Kidney glomerular epithelial cell (primary cell): ENCODE data around the gene PDGFC.

Source experiments
- DNase-seq: peaks from one replicate; lab custom pipeline; 2025; lab: John Stamatoyannopoulos, UW

PDGFC gene

DNA sequence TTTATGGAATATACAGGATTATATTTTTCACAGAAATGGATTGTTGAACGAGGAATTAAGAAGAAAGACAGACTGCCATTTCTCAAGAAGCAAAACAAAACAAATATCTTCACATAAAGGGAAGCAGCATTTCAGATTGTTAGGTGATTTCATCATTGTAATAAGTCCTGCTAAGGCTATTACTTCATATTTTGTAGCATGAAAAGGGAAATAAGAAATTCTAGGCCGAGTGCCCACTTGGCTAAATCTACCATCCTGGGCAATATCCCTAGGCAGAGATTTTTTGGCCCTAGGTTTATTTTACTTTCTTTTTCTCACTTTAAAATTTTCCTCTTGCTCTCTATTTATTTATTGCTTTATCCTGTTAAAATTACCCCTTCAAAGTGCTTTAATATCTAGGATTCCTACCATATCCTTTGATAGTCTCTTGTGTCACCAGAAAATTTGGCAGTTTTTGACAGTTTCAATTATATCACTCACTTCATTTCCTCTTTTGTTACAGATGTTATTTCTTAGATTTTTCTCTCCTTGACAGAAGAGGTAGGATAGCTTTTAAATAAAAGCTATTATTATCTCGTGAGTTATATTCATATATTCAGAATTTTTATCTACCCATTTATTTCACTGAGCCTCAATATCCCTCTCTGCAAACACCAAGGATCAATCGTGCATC lies 142.3 kb downstream of the PDGFC start:
- DNase-seq, result no peak

- DNase-seq, result no peak
Observed at GRCh38 chr4:156827519-156827918, 144.1 kb downstream of the PDGFC start.

DNA sequence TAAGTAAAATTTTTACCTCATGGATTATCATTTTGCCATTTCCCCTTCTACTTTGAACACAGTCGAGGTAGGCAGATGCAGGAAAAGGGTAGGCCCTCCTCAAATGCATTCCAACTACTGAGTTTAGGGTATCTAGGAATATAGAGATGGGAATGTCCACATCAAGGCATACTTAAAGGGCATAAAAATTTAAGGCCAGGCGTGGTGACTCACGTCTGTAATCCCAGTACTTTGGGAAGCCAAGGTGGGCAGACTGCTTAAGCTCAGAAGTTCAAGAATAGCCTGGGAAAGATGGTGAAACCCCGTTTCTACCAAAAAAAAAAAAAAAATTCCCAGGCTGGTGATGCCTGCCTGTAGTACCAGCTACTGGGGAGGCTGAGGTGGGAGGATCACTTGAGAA lies 146.5 kb downstream of the PDGFC start:
- DNase-seq, result no peak

DNA sequence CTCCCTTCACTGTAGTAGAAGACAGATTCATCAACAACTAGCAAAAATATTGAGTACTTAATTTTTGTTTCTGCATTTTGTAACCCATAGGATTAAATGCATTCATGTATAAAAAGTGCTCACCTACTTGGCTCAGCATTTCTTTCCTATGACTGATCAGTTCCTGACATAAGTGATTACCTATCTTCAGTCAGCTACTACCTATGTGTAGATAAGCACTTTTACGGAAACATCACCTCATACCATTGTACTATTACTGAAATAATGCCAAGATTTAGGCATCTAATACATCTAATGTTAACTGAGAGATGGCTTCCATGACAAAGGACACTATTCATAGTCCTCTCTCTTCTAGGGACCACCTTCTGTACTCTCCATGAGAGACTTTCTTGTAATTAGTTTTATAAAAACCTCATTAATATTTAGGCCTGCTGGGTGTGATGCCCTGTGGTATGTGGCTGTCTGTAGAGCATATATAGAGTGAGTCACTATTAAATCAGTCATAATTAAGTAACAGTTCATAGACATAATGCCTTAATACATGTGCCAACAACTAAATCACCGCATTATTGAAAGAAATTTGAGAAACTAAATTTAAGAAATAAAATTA lies 147.0 kb downstream of the PDGFC start:
- DNase-seq, result no peak

- no peak for DNase-seq
Observed at GRCh38 chr4:156820931-156821330, 150.7 kb downstream of the PDGFC start.

- no peak for DNase-seq
Observed at GRCh38 chr4:156816360-156816755, 155.2 kb downstream of the PDGFC start.

GRCh38 chr4:156815717-156816359 lies 155.8 kb downstream of the PDGFC start:
- DNase-seq, result no peak

DNA sequence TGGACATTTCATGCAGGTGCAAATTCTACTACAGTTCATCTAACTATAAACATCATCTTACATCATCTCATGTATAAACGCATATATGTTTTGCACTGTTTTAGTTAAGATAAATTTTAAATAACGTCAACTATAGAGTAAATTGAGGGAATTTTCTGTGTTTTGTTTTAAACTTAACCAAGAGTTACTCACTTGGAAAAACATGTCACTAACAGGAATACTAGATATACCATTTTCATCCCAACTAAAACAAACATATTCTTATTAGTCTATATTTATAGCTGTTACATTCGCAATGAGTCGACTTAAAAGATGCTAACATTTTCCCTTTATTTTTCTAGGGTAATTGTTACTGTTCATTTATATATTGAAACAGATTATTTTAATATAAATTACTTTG lies 159.6 kb downstream of the PDGFC start:
- no peak for DNase-seq

DNA sequence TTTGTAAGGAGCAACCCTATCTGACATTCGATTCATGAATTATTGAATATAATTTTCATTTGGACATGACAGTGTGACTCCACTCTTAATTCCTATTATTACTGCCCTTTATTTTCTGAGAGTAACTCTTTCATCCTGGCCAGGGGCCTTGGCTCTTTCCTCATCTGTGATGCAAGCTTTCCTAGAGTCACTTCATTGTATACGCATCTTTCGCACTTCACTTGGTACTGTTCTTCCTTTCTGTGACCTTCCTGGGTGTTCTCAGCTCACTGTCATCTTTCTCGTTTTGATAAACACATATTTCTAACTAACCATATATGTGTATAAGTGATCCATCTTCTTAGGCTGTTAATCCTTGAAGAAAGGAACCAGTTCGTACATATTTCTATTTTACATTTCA lies 160.3 kb downstream of the PDGFC start:
- DNase-seq, result no peak

- DNase-seq, result no peak
Observed at GRCh38 chr4:156805696-156806095, 165.9 kb downstream of the PDGFC start.

GRCh38 chr4:156803056-156803455 lies 168.5 kb downstream of the PDGFC start:
- no peak for DNase-seq

DNA sequence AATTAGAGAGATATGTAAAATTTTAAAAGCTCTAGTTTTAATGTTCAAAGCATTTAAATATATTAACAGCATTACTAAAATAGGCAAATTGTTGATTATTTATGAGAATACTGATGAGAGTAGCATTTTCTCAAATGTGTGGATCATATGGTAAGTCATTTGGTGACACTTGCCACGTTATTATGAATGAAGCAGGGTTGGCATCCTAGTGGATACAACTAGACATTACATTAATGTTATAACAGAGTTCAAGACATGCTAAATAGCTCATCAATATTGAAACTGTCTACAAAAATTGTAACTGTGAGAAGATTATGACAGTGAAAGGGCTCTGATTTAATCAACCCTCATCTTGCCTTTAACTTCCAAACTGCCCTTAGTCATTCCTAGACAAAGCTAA lies 171.1 kb downstream of the PDGFC start:
- no peak for DNase-seq

DNA sequence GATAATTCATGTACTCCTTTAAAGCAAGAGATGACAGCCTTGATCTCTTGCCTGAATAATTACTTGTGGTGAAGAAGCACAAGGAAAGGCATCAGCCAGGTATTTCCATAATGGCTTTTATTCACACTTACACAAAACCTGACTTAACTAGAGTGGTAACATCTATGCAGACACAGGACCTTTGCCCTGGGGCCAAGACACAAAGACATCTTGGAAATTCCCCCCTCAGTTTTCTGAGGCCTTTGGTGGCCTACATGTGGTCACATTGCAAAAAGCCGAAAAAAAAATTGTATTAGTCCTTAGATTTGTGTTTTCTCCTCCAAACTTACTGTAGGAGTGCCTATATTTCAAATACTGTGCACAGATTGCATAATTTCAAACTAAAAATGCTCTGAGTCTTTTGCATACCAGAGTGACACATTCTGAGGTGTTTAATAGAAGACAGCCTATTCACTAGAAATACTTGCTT lies 172.4 kb downstream of the PDGFC start:
- DNase-seq, result no peak

DNA sequence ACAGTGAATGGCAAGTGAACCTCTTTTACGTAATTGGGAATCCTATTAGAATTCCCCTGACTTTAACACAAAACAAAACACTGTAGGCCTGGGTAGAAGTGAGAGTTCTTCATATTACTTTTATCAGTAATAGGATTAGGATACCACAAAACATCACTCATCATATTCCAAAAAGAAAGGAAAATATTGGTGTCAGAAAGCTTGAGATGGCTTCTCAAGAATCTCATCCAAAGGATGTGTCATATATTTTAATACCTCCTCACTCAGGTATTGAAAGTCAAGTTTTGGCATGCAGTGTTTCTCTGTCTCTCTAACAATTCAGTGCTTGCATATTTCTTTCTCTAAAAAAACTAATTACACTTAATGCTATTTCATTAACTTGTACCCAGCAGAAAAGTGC lies 173.2 kb downstream of the PDGFC start:
- DNase-seq, result no peak

DNA sequence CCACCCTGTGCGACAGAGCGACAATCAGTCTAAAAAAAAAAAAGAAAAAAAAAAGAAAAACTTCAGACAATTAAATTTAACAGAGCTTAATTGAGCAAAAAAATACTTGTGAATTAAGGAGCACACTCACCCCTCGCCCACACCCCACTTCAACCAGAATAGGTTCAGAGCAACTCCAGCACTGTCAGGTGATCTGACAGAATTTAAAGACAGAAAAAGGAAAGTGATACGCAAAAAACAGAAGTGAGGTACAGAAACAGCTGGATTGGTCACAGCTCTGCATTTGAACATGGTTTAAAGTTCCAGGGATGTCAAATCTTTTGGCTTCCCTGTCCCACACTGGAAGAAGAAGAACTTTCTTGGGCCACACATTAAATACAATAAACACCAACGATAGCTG lies 174.4 kb downstream of the PDGFC start:
- no peak for DNase-seq

DNA sequence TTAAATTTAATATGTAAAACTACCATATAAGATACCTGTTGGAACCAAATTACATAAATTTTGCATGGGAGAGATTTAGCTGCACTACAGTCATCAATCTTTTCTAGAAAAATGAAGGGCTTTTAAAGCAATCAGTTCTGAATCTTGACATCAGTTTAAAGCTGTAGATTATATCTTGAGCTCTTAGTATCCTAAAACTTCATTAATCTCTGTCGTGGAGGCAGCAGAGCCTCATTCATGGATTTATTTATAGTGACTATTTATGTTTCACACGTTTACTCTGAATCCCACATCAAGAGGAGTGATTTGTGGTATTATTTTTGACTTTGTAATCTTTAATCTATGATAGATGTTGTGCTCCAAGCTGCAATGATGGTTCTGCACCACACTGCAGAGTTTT lies 175.9 kb downstream of the PDGFC start:
- no peak for DNase-seq

DNA sequence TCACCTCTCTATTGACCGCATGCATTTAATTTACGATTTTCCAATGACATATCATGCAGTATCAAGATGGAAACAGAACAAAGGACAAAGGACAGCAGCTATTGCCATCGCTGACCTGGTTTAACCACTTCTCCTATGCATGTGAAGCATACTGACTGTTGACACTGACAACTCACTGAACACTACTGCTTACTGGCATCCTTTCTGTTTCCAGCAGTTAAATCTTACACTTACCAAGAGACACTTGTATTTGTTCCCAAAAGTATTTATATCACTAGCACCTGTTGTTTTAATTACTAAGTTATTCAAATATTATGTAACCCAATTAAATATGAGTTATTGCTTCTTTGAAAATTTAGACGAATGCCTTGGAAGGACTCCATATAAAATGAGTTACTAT lies 176.7 kb downstream of the PDGFC start:
- no peak for DNase-seq

DNA sequence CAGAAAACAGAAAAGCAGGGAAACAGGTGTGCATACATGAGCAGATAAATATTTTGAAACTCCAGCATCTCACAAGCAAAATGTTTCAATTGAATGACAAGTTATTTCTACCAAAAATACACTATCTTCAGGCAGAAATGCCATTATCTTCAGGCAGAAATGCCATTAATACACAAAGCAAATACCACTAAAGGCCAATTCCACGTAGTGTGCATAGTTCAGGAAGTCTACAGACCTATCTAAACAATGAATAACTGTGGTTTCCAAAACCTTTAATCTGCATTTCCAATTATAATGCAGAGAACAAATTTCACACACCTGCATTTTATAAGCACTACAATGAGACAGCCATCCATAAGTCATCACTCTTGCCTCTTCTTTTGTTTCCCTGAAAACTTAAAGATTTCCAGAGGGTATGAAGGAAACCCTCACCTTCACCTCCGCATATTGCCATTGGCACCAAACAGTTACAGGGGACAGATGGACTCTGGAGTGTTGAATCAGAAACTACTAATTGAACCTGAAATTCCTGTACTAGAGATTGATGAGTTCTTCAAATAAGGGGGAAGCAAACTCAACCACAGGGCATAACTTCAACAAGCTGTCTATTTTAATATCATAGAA lies 179.0 kb downstream of the PDGFC start:
- DNase-seq, result no peak

DNA sequence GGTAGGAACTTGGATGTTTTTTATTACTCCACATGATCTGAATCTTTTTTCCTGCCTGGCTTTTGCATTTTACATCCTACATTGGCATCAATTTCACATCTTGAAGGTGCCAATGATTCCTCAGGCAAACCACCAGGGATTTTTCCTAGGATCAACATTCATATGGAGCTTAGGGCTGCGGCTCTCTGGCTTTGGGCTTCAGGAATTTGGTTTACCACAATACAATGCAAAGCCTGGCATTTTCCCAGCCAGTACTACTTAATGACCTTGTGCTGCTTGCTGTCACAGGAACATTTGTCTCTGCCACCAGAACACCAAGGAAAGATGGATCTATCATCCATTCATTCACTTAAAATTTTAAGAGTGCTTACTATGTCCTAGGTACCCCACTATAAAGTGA lies 180.7 kb downstream of the PDGFC start:
- no peak for DNase-seq

GRCh38 chr4:156788782-156789181 lies 182.8 kb downstream of the PDGFC start:
- no peak for DNase-seq

GRCh38 chr4:156786713-156787112 lies 184.9 kb downstream of the PDGFC start:
- DNase-seq, result no peak

DNA sequence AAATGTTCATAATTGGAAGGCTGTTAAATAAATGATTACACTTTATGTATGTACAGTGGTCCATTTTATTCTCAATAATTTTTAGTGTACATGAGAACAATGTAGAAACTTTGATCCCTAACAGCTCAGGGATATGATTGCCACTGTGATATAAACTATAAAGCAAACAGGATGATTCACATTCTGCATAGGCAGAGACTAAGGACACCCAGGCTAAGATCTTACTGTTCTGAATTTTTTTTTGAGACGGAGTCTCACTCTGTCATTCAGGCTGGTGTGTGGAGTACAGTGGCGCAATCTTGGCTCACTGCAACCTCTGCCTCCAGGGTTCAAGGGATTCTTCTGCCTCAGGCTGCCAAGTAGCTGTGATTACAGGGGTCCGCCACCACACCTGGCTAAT lies 186.6 kb downstream of the PDGFC start:
- DNase-seq, result no peak

- DNase-seq, result no peak
Observed at GRCh38 chr4:156783966-156784365, 187.6 kb downstream of the PDGFC start.
